WTC11 (cell line): ENCODE measurements around the gene ZNF578. TPM values are rescaled to one million over a fixed set of nuclear protein-coding genes. Genes with fewer than 3 reads are reported as not detected.

Experiments
- ATAC-seq: fragments of 200-7000 bp; cut with Tn5 transposase; 2 replicates; pipeline ENCODE4 v1.10.0; 2021; ENCODE audit warnings: mild to moderate bottlenecking, moderate library complexity
- CTCF ChIA-PET: fragments of 300-600 bp; sonication (Branson Sonifier 250); formaldehyde crosslinking; loops from one replicate; lab custom pipeline; 2021; ENCODE audit warnings: antibody characterized with exemption; lab: Charles Lee
- POLR2A ChIA-PET: fragments of 350-600 bp; sonication (Branson Sonifier 250); formaldehyde crosslinking; loops from one replicate; lab custom pipeline; 2021; ENCODE audit warnings: antibody characterized with exemption; lab: Charles Lee
- DNase-seq: peaks from one replicate; pipeline ENCODE4 v3.0.0; 2021; ENCODE audit warnings: low spot score
- H3K27ac Mint-ChIP-seq: 2 replicates; pipeline ENCODE4 v1.8.0; 2021; ENCODE audit warnings: mixed read lengths
- H3K27me3 Mint-ChIP-seq: 2 replicates; pipeline ENCODE4 v1.8.0; 2021; ENCODE audit warnings: low read depth, mild to moderate bottlenecking, moderate library complexity, mixed read lengths
- H3K36me3 Mint-ChIP-seq: 2 replicates; pipeline ENCODE4 v1.8.0; 2021; ENCODE audit warnings: mixed read lengths
- H3K4me1 Mint-ChIP-seq: 2 replicates; pipeline ENCODE4 v1.8.0; 2022; ENCODE audit warnings: mixed read lengths
- H3K4me3 Mint-ChIP-seq: 2 replicates; pipeline ENCODE4 v1.8.0; 2021; ENCODE audit warnings: mild to moderate bottlenecking, moderate library complexity, mixed read lengths
- H3K9me3 Mint-ChIP-seq: 2 replicates; pipeline ENCODE4 v1.8.0; 2021; ENCODE audit warnings: mixed read lengths
- CREB1 ChIP-seq: sonication (generic); formaldehyde crosslinking; IDR thresholded peaks from 2 replicates; pipeline ENCODE4 v1.8.0; 2023; ENCODE audit warnings: mild to moderate bottlenecking, missing genetic modification reagents
- EMX1 ChIP-seq: fragments of 250-450 bp; sonication (Bioruptor Pico); IDR thresholded peaks from 2 replicates; pipeline ENCODE4 v1.8.0; 2021; ENCODE audit warnings: mild to moderate bottlenecking
- ESRRA ChIP-seq: sonication (generic); formaldehyde crosslinking; IDR thresholded peaks from 2 replicates; pipeline ENCODE4 v1.8.1; 2022; ENCODE audit warnings: mild to moderate bottlenecking, missing genetic modification reagents, borderline replicate concordance
- ETV6 ChIP-seq: sonication (generic); formaldehyde crosslinking; IDR thresholded peaks from 2 replicates; pipeline ENCODE4 v1.8.1; 2022; ENCODE audit warnings: mild to moderate bottlenecking, missing genetic modification reagents
- FOXJ3 ChIP-seq: sonication (generic); formaldehyde crosslinking; IDR thresholded peaks from 2 replicates; pipeline ENCODE4 v1.9.0; 2021; ENCODE audit warnings: missing genetic modification reagents, mild to moderate bottlenecking, borderline replicate concordance
- HMGA2 ChIP-seq: fragments of 250-450 bp; sonication (Bioruptor Pico); IDR thresholded peaks from 2 replicates; pipeline ENCODE4 v1.4.0; 2021; ENCODE audit warnings: mild to moderate bottlenecking, moderate library complexity
- JUN ChIP-seq: sonication (generic); formaldehyde crosslinking; IDR thresholded peaks from 2 replicates; pipeline ENCODE4 v1.8.0; 2023; ENCODE audit warnings: mild to moderate bottlenecking, missing genetic modification reagents
- NFATC4 ChIP-seq: fragments of 250-450 bp; sonication (Bioruptor Pico); IDR thresholded peaks from 2 replicates; pipeline ENCODE4 v1.9.0; 2021; ENCODE audit warnings: mild to moderate bottlenecking
- NR2C2 ChIP-seq: sonication (generic); formaldehyde crosslinking; IDR thresholded peaks from 2 replicates; pipeline ENCODE4 v1.8.0; 2022; ENCODE audit warnings: mild to moderate bottlenecking, missing genetic modification reagents
- OVOL2 ChIP-seq: fragments of 250-450 bp; sonication (Bioruptor Pico); IDR thresholded peaks from 2 replicates; pipeline ENCODE4 v1.9.0; 2021; ENCODE audit warnings: mild to moderate bottlenecking, borderline replicate concordance
- PRRX2 ChIP-seq: fragments of 250-450 bp; sonication (Bioruptor Pico); IDR thresholded peaks from 2 replicates; pipeline ENCODE4 v1.8.0; 2021; ENCODE audit warnings: mild to moderate bottlenecking
- RELA ChIP-seq: sonication (generic); formaldehyde crosslinking; IDR thresholded peaks from 2 replicates; pipeline ENCODE4 v1.8.1; 2022; ENCODE audit warnings: missing genetic modification reagents, mild to moderate bottlenecking, borderline replicate concordance
- RORB ChIP-seq: fragments of 250-450 bp; sonication (Bioruptor Pico); IDR thresholded peaks from 2 replicates; pipeline ENCODE4 v1.9.0; 2021; ENCODE audit warnings: mild to moderate bottlenecking
- SMAD3 ChIP-seq: sonication (generic); formaldehyde crosslinking; IDR thresholded peaks from 2 replicates; pipeline ENCODE4 v1.8.0; 2022; ENCODE audit warnings: missing genetic modification reagents, mild to moderate bottlenecking, borderline replicate concordance
- SMAD4 ChIP-seq: sonication (generic); formaldehyde crosslinking; IDR thresholded peaks from 2 replicates; pipeline ENCODE4 v1.8.0; 2022; ENCODE audit warnings: mild to moderate bottlenecking, missing genetic modification reagents
- ZBTB21 ChIP-seq: sonication (generic); formaldehyde crosslinking; IDR thresholded peaks from 2 replicates; pipeline ENCODE4 v1.8.1; 2023; ENCODE audit warnings: mild to moderate bottlenecking, missing genetic modification reagents, borderline replicate concordance
- ZNF423 ChIP-seq: fragments of 250-450 bp; sonication (Bioruptor Pico); IDR thresholded peaks from 2 replicates; pipeline ENCODE4 v2.1.2; 2022; ENCODE audit warnings: mild to moderate bottlenecking, moderate library complexity
- total RNA-seq: library from RNA; stranded (reverse); gene quantifications from 3 replicates; pipeline ENCODE4 v1.2.3, GENCODE V29; 2021
- TF ChIP-seq, protein P1 (sequence below): fragments of 250-450 bp; sonication (Bioruptor Pico); IDR thresholded peaks from 2 replicates; pipeline ENCODE4 v1.9.0; 2021; ENCODE audit warnings: mild to moderate bottlenecking
- TF ChIP-seq, protein P2 (sequence below): sonication (generic); formaldehyde crosslinking; IDR thresholded peaks from 2 replicates; pipeline ENCODE4 v1.8.0; 2022; ENCODE audit warnings: mild to moderate bottlenecking, missing genetic modification reagents
- TF ChIP-seq, protein P3 (sequence below): sonication (generic); formaldehyde crosslinking; IDR thresholded peaks from 2 replicates; pipeline ENCODE4 v1.8.1; 2022; ENCODE audit warnings: low read depth, missing genetic modification reagents, borderline replicate concordance
- TF ChIP-seq, protein P4 (sequence below): sonication (generic); formaldehyde crosslinking; IDR thresholded peaks from 2 replicates; pipeline ENCODE4 v1.8.1; 2023; ENCODE audit warnings: mild to moderate bottlenecking, missing genetic modification reagents, moderate library complexity
- TF ChIP-seq, protein P5 (sequence below): sonication (generic); formaldehyde crosslinking; IDR thresholded peaks from 2 replicates; pipeline ENCODE4 v1.8.1; 2023; ENCODE audit warnings: mild to moderate bottlenecking, moderate library complexity, missing genetic modification reagents
- TF ChIP-seq, protein P6 (sequence below): fragments of 250-450 bp; sonication (Bioruptor Pico); IDR thresholded peaks from 2 replicates; pipeline ENCODE4 v1.9.0; 2021; ENCODE audit warnings: mild to moderate bottlenecking
- TF ChIP-seq, protein P7 (sequence below): sonication (generic); formaldehyde crosslinking; IDR thresholded peaks from 2 replicates; pipeline ENCODE4 v1.8.1; 2022; ENCODE audit warnings: missing genetic modification reagents, borderline replicate concordance
- TF ChIP-seq, protein P8 (sequence below): sonication (generic); formaldehyde crosslinking; IDR thresholded peaks from 2 replicates; pipeline ENCODE4 v1.8.1; 2023; ENCODE audit warnings: mild to moderate bottlenecking, missing genetic modification reagents, borderline replicate concordance

The ZNF578 gene
- total RNA-seq, 1 experiment from 2014 or later: 26.6 TPM

DNA sequence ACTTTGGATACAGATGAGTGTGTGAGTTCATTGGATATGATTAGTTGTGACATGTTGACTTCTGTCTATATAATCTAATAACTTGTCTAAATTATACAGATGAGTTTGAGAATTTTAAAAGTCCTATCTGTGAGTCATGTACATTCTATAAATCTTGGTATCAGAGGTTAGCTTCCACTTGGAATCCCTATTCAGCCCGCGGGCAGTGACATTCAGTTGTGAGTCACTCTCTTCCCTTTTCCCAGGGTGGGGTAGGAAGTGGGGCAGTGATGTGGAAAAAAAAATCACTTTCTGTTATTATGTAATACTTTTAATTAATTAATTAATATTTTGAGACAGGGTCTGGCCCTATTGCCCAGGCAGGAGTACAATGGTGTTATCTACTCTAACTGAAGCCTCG is 41.2 kb downstream of the ZNF578 start (continued):
- TF ChIP-seq FOXJ3 (CRISPR knock-in tag) (no peak), HMGA2 (CRISPR knock-in tag) (no peak), NFATC4 (CRISPR knock-in tag) (no peak), ETV6 (CRISPR knock-in tag) (no peak), NR2C2 (CRISPR knock-in tag) (no peak), ZNF423 (CRISPR knock-in tag) (no peak), SMAD4 (CRISPR knock-in tag) (no peak), PRRX2 (CRISPR knock-in tag) (no peak), RORB (CRISPR knock-in tag) (no peak)
- TF ChIP-seq, protein P1, sequence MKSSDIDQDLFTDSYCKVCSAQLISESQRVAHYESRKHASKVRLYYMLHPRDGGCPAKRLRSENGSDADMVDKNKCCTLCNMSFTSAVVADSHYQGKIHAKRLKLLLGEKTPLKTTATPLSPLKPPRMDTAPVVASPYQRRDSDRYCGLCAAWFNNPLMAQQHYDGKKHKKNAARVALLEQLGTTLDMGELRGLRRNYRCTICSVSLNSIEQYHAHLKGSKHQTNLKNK: no peak
- TF ChIP-seq, protein P2, sequence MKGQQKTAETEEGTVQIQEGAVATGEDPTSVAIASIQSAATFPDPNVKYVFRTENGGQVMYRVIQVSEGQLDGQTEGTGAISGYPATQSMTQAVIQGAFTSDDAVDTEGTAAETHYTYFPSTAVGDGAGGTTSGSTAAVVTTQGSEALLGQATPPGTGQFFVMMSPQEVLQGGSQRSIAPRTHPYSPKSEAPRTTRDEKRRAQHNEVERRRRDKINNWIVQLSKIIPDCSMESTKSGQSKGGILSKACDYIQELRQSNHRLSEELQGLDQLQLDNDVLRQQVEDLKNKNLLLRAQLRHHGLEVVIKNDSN: no peak
- TF ChIP-seq, all 79 proteins: peak for 0

DNA sequence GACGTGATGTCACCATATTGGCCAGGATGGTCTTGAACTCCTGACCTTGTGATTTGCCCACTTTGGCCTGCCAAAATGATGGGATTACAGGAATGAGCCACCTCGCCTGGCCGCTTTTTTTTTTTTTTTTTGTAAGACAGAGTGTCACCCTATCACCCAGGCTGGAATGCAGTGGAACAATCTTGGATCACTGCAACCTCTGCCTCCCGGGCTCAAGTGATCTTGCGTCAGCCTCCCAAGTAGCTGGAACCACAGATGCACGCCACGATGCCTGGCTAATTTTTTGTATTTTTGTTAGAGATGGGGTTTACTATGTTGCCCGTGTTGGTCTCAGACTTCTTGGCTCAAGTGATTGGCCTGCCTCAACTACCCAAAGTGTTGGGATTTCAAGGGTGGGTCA is 45.2 kb downstream of the ZNF578 start:
- Mint-ChIP-seq H3K27ac (no peak overlapping the region), H3K9me3 (no peaks in the 10 kb centered on the region), H3K4me1 (peaks cover 39% of the 10 kb centered on the region), H3K4me3 (no peak overlapping the region), H3K36me3 (peaks cover 41% of the 10 kb centered on the region), H3K27me3 (peaks cover 90% of the 10 kb centered on the region)
- ChIA-PET CTCF (interaction anchor here (0.7 to 1.0 kb wide), 3 partner anchors 20 to 102 kb away, joined by 3 read pairs; no protein-coding TSS in a partner anchor), POLR2A (no interaction called here)
- DNase-seq (no peak), ATAC-seq (no peak)
- TF ChIP-seq SMAD3: no peak
- TF ChIP-seq ETV6 (CRISPR knock-in tag): no peak
- TF ChIP-seq ZNF423 (CRISPR knock-in tag): no peak
- TF ChIP-seq RELA: no peak
- TF ChIP-seq, protein P3, sequence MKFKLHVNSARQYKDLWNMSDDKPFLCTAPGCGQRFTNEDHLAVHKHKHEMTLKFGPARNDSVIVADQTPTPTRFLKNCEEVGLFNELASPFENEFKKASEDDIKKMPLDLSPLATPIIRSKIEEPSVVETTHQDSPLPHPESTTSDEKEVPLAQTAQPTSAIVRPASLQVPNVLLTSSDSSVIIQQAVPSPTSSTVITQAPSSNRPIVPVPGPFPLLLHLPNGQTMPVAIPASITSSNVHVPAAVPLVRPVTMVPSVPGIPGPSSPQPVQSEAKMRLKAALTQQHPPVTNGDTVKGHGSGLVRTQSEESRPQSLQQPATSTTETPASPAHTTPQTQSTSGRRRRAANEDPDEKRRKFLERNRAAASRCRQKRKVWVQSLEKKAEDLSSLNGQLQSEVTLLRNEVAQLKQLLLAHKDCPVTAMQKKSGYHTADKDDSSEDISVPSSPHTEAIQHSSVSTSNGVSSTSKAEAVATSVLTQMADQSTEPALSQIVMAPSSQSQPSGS (CRISPR knock-in tag): no peak
- TF ChIP-seq, protein P4, sequence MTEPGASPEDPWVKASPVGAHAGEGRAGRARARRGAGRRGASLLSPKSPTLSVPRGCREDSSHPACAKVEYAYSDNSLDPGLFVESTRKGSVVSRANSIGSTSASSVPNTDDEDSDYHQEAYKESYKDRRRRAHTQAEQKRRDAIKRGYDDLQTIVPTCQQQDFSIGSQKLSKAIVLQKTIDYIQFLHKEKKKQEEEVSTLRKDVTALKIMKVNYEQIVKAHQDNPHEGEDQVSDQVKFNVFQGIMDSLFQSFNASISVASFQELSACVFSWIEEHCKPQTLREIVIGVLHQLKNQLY (CRISPR knock-in tag): no peak
- TF ChIP-seq EMX1 (CRISPR knock-in tag): no peak
- no peak for TF ChIP-seq SMAD4 (CRISPR knock-in tag)
- TF ChIP-seq OVOL2 (CRISPR knock-in tag): no peak
- TF ChIP-seq ZBTB21 (CRISPR knock-in tag): no peak
- TF ChIP-seq, protein P5, sequence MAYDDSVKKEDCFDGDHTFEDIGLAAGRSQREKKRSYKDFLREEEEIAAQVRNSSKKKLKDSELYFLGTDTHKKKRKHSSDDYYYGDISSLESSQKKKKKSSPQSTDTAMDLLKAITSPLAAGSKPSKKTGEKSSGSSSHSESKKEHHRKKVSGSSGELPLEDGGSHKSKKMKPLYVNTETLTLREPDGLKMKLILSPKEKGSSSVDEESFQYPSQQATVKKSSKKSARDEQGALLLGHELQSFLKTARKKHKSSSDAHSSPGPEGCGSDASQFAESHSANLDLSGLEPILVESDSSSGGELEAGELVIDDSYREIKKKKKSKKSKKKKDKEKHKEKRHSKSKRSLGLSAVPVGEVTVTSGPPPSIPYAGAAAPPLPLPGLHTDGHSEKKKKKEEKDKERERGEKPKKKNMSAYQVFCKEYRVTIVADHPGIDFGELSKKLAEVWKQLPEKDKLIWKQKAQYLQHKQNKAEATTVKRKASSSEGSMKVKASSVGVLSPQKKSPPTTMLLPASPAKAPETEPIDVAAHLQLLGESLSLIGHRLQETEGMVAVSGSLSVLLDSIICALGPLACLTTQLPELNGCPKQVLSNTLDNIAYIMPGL: no peak
- no peak for TF ChIP-seq JUN (CRISPR knock-in tag)
- TF ChIP-seq, protein P6, sequence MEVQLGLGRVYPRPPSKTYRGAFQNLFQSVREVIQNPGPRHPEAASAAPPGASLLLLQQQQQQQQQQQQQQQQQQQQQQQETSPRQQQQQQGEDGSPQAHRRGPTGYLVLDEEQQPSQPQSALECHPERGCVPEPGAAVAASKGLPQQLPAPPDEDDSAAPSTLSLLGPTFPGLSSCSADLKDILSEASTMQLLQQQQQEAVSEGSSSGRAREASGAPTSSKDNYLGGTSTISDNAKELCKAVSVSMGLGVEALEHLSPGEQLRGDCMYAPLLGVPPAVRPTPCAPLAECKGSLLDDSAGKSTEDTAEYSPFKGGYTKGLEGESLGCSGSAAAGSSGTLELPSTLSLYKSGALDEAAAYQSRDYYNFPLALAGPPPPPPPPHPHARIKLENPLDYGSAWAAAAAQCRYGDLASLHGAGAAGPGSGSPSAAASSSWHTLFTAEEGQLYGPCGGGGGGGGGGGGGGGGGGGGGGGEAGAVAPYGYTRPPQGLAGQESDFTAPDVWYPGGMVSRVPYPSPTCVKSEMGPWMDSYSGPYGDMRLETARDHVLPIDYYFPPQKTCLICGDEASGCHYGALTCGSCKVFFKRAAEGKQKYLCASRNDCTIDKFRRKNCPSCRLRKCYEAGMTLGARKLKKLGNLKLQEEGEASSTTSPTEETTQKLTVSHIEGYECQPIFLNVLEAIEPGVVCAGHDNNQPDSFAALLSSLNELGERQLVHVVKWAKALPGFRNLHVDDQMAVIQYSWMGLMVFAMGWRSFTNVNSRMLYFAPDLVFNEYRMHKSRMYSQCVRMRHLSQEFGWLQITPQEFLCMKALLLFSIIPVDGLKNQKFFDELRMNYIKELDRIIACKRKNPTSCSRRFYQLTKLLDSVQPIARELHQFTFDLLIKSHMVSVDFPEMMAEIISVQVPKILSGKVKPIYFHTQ (CRISPR knock-in tag): no peak
- no peak for TF ChIP-seq ESRRA (CRISPR knock-in tag)
- TF ChIP-seq, protein P7, sequence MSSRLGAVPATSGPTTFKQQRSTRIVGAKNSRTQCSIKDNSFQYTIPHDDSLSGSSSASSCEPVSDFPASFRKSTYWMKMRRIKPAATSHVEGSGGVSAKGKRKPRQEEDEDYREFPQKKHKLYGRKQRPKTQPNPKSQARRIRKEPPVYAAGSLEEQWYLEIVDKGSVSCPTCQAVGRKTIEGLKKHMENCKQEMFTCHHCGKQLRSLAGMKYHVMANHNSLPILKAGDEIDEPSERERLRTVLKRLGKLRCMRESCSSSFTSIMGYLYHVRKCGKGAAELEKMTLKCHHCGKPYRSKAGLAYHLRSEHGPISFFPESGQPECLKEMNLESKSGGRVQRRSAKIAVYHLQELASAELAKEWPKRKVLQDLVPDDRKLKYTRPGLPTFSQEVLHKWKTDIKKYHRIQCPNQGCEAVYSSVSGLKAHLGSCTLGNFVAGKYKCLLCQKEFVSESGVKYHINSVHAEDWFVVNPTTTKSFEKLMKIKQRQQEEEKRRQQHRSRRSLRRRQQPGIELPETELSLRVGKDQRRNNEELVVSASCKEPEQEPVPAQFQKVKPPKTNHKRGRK: no peak
- TF ChIP-seq, protein P8, sequence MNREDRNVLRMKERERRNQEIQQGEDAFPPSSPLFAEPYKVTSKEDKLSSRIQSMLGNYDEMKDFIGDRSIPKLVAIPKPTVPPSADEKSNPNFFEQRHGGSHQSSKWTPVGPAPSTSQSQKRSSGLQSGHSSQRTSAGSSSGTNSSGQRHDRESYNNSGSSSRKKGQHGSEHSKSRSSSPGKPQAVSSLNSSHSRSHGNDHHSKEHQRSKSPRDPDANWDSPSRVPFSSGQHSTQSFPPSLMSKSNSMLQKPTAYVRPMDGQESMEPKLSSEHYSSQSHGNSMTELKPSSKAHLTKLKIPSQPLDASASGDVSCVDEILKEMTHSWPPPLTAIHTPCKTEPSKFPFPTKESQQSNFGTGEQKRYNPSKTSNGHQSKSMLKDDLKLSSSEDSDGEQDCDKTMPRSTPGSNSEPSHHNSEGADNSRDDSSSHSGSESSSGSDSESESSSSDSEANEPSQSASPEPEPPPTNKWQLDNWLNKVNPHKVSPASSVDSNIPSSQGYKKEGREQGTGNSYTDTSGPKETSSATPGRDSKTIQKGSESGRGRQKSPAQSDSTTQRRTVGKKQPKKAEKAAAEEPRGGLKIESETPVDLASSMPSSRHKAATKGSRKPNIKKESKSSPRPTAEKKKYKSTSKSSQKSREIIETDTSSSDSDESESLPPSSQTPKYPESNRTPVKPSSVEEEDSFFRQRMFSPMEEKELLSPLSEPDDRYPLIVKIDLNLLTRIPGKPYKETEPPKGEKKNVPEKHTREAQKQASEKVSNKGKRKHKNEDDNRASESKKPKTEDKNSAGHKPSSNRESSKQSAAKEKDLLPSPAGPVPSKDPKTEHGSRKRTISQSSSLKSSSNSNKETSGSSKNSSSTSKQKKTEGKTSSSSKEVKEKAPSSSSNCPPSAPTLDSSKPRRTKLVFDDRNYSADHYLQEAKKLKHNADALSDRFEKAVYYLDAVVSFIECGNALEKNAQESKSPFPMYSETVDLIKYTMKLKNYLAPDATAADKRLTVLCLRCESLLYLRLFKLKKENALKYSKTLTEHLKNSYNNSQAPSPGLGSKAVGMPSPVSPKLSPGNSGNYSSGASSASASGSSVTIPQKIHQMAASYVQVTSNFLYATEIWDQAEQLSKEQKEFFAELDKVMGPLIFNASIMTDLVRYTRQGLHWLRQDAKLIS: no peak
- TF ChIP-seq CREB1 (CRISPR knock-in tag): no peak
